Measurements from ENCODE around the gene RHBDL1.

Gene RHBDL1

DNA sequence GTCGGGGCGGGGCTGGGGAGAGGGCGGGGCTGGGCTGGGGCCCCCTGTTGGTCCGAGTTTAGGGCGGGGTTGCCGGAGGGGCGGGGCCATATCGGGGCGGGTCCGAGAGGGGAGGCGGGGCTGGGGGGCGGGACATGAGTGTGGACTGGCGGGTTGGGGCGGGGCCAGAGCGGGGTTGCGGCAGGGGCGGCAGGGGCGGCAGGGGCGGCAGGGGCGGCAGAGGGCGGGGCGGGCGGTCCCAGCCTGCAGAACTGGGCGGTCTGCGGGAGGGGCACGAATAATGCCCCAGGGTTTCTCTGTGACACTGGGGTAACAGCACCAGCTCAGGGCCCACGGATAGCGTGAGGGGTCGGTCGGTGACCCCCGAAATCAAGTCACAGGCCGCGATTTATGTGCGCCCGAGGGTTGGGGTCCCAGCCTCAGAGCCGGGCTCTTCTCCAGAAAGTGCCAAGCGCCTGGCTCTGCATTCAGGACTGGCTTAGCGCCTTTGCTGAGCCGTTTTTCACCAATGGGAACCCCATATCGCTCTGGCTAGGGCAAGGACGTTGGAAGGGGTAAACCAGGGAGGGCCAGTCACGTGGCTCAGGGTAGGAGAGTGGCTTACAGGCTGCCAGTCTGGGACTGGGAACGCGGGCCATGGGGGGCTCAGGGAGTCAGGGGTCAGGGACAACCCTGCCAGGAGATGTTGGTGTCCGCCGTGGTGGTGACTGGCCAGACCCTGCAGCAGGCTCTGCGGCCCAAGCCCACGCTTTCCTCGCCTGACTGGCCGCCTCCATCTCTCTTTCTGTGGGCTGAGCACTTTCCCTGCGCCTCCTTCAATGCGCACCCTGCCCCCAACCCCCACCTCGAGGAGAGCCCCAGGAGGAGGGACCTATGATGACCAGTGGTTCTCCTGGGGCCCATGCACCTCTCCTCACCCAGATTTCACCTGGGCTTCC, 38.1 kb upstream of the RHBDL1 start:
- DNase-seq (ENCODE audit: low read depth) = peak; percentile 92
- H3K4me3 ChIP-seq (ENCODE audit: low read depth, low read length) = peak overlapping the region; percentile 87
- no peak for TF ChIP-seq CTCF (conservative IDR thresholded peaks at IDR 0.05; ENCODE audit: low read depth, low read length)

- DNase-seq (ENCODE audit: low read depth) = no peak
- H3K4me3 ChIP-seq (ENCODE audit: low read depth, low read length) = no peak overlapping the region
- no peak for TF ChIP-seq CTCF (conservative IDR thresholded peaks at IDR 0.05; ENCODE audit: low read depth, low read length)
Measured at GRCh38 chr16:638034-638543, 37.4 kb upstream of the RHBDL1 start.

GRCh38 chr16:638836-639235, 36.6 kb upstream of the RHBDL1 start:
- H3K4me3 ChIP-seq (ENCODE audit: low read depth, low read length) = no peak overlapping the region
- no peak for TF ChIP-seq CTCF (conservative IDR thresholded peaks at IDR 0.05; ENCODE audit: low read depth, low read length)
- no peak for DNase-seq (ENCODE audit: low read depth)

DNA sequence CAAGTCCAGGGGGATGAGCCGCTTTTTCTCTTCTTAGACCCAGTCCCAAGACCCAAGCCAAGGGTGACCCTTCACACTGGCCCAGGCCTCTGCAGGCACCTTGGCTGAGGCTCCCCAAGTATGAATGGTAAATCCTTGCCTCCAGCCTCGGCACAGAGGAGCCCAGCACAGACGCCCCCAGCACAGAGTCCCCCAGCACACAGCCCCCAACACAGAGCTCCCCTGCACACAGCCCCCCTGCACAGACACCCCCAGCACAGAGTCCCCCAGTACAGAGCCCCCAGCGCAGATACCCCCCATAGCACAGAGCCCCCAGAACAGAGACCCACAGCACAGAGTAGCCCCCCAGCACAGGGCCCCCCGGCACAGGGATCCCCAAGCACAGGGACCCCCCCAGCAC, 34.9 kb upstream of the RHBDL1 start:
- no peak overlapping the region for H3K4me3 ChIP-seq (ENCODE audit: low read depth, low read length)
- TF ChIP-seq CTCF (conservative IDR thresholded peaks at IDR 0.05; ENCODE audit: low read depth, low read length) = no peak
- no peak for DNase-seq (ENCODE audit: low read depth)

GRCh38 chr16:641326-642188, 33.9 kb upstream of the RHBDL1 start, which contains the start of gene MCRIP2:
TSS of gene MCRIP2 (plus strand) at chr16:641828. CDS start at chr16:641992, 164 bp downstream.
- peak within 1 kb of the TSS; percentile 59 for H3K4me3 ChIP-seq (ENCODE audit: low read depth, low read length)
- DNase-seq (ENCODE audit: low read depth) = peak; percentile 47
- no peak for TF ChIP-seq CTCF (conservative IDR thresholded peaks at IDR 0.05; ENCODE audit: low read depth, low read length)

GRCh38 chr16:642189-643049, 33.1 kb upstream of the RHBDL1 start:
- TF ChIP-seq CTCF (conservative IDR thresholded peaks at IDR 0.05; ENCODE audit: low read depth, low read length) = no peak
- H3K4me3 ChIP-seq (ENCODE audit: low read depth, low read length) = peak overlapping the region; percentile 59
- DNase-seq (ENCODE audit: low read depth) = no peak
